Medulla oblongata (tissue), 1 donor: ENCODE measurements around the gene IDH1.
"Not testable (repeated sequence)": the region's sequence is repeated elsewhere in the genome, so short reads cannot be mapped to it uniquely, and the experiment has no call there.

Experiments
- DNase-seq: peaks from one replicate; pipeline ENCODE4 v3.0.0-alpha.2; 2015; ENCODE audit errors: extremely low spot score

IDH1 gene

GRCh38 chr2:208221873-208222272, 33.0 kb downstream of the IDH1 start:
- DNase-seq: not testable (repeated sequence)

GRCh38 chr2:208210688-208211451, 44.0 kb downstream of the IDH1 start:
- no peak for DNase-seq

GRCh38 chr2:208208335-208209085, 46.4 kb downstream of the IDH1 start:
- DNase-seq: no peak

GRCh38 chr2:208207769-208208168, 47.1 kb downstream of the IDH1 start:
- no peak for DNase-seq

GRCh38 chr2:208204166-208204565, 50.7 kb downstream of the IDH1 start:
- DNase-seq: no peak

GRCh38 chr2:208195531-208195930, 59.3 kb downstream of the IDH1 start:
- DNase-seq: no peak

GRCh38 chr2:208192611-208193236, 62.1 kb downstream of the IDH1 start:
- no peak for DNase-seq

GRCh38 chr2:208189810-208190503, 64.9 kb downstream of the IDH1 start, which contains the start of gene C2orf80:
C2orf80 (minus strand) TSS chr2:208190030; CDS start chr2:208186986, 3,044 bp downstream.
- no peak for DNase-seq

GRCh38 chr2:208189069-208189809, 65.6 kb downstream of the IDH1 start:
- no peak for DNase-seq

- no peak for DNase-seq
Observed at GRCh38 chr2:208186893-208187292, 68.0 kb downstream of the IDH1 start.

GRCh38 chr2:208186465-208186864, 68.4 kb downstream of the IDH1 start:
- DNase-seq: no peak
